AG20443 (cell line): ENCODE results near the gene NXPH4.
A peak's percentile ranks its signal among the peaks of the same experiment; 100 is the strongest.

Source experiments
- DNase-seq: peaks from one replicate; pipeline ENCODE4 v3.0.0; 2012; ENCODE audit warnings: low spot score, mixed read lengths

The NXPH4 gene

DNA sequence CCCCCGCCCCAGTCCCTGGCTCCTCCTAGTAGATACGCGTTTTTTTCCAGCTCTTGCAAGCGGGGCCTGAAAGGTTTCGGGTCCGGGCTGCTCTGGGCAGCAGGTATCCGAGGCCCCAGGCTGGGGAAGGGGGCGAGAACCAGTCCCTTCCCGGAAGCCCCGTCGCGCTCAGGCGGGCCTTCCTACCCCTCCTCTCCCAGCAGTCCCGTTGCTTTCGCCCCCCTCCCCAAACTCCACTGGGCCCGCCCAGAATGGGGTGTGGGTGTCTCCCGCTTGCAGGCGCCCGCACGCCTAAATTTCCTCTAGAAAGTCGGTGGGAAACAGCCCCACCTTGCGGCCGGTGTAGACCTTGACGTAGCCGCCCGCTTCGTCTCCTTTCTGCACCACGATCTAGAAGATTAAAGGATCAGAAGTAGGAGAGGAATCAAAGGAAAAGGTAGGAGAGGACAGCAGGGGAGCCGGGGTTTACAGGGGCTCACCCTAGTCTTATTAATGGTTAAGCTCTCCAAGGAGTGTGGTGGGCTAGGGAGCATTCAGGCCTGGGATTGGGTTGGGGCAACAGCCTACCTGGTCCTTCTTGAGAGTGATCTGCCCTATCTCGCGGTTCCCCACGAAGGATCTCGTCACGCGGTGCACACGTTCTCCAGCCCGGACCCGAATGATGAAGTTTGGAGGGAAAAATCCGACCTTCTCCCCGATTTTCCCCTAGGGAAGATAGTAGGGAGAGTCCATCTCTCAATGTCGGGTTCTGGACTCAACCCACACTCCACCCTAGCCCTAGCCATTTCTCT, 27.1 kb downstream of the NXPH4 start:
- DNase-seq: peak; percentile 85

DNA sequence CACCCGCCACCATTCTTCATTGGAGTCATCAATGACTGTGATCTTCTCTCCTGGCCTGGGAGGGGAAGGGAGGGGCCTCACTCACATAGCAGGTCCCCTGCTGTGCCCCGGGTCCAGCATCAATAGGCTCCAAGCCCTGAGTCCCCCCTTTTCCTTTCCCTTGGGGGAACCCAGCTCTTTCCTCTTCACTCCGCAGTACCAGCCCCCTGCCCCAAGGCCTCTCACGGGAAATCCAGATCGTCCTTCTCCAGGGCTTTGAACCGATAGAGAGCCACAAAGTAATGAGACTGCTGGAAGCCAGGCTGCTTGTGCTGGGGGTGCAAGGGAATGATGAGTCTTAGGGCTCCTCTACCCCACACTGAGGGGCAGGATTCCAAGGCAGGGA, 27.7 kb downstream of the NXPH4 start:
- DNase-seq: no peak

DNA sequence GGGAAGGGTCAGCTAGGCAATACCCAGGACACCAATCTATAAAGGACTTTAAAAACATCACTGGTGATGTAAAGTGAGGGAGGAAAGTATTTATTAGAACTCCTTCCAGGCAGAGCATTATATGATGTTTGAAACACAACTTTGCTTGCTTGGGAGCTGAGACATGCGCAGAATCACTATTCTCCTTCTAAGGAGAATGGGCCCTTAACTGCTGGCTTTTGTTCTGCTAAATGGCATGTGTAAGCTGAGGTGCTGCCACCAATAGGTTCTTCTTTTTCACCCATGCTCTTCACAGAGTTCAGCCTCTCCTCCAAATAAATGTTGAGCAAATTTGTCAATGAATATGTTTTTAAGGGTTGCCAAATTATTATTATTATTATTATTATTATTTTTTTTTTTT, 30.4 kb downstream of the NXPH4 start:
- DNase-seq: no peak

DNA sequence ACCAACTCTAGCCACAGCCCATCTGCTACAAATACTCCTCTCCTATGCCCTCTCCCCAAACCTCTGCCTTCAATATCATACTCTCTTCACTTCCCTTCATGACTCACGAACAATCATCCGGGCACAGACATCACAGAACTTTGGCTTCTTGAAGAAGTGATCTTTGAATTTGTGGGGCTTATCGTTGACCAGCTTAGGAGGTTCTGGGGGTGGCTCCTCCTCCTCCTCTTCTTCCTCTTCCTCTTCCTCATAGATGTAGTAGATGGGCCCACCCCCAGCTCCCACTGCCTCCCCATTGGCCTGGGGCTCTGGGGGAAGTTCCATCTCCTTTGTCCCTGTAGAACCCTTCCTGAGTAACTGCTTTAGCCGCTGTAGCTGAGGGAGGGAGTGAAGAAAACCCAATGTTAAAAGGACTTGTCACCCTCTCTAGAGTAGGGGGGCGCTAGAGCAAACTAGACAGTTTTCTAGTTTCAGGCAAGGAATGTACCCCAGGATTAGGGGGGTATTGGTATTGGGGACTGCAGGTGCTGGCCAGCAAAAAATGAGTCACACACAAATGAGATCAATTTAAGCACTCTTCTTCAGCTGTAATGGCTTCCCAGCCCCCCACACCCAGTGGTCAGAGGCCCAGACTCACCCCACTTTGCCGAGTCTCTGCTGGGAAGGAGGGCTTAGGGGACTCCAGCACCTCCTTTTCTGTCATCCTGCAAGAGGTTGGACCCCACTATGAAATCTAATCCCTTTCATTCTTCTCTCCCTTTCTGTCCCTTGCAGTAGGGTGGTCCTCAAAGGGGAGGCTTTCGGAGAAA, 32.5 kb downstream of the NXPH4 start:
- no peak for DNase-seq

DNA sequence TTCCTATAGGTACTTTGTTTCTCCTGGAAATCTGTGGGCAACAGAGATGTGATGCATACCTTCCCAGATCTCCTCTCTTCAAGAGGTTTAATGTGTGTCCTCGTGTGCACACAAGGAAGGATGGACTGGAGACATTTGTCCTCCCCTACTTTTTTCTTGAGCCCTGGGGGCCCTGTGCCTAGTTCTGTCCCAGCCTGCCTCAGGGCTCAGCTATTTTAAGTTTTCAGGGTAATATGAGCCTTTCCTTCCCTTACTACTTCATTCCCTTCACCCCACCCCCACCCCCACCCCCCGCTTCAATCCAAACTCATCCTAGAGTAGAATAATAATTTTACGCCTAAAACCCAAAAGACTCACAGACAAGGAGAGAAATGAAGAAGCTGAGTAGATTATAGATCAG, 33.9 kb downstream of the NXPH4 start:
- no peak for DNase-seq

DNA sequence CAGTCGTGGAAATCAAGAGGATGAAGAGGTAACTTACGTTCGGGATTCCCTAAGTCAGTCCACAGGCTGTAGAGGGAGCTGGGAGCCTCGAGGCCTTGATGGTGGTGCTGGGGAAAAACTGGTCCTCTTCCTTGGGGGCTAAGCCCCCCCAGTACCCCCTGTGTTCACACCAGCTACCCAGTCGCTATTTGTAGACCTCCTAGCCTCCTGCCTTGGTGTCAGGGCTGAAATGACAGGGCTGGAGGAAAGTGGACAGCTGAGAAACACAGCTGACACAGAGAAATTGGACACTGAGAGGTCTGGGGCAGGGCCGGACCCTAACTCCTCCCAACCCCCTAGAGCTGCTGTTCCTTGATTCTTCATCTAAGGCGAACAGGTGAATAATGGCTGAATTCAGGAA, 34.4 kb downstream of the NXPH4 start, which contains the start of gene STAC3:
Gene STAC3, minus strand, starts transcription at position 232 of the 400 bp plus-strand sequence. CDS start 1,551 bp downstream, outside the sequence.
- DNase-seq: no peak

DNA sequence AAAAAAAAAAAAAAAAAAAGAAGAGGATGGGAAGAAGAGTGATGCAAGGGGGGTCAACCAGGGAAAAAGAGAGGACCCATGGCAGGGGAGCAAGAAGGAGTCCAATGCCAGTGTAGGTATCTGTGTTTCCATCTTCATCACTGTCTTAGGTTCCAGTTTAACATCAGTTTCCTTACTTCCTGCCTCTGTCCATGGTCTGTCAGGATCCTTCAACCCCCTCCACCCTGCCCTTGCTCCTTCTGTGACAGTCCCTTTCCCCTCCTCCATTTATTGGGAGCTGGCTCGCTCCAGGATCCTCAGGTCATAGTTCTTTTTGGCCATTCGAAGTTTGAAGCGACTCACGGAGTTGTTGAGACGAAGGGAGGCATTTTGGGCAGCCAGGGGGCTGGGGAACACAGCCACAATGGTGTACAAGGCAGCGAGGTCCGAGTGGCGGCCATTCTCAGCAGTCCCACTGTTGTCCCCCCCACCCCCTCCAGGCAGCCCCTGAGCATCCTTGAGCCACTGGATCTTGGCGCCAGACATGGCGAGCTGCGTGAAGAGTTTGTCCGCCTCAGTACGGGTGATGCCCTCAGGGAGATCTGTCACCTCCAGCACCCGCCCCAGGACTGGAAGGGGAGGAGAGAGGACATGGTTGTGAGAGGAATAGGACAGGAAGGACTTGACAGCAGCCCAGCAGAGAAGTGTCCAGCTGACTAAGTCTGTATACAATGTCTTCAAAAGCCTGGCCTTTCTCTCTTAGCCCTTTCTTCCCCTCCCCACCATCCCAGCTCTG, 38.1 kb downstream of the NXPH4 start:
- no peak for DNase-seq

DNA sequence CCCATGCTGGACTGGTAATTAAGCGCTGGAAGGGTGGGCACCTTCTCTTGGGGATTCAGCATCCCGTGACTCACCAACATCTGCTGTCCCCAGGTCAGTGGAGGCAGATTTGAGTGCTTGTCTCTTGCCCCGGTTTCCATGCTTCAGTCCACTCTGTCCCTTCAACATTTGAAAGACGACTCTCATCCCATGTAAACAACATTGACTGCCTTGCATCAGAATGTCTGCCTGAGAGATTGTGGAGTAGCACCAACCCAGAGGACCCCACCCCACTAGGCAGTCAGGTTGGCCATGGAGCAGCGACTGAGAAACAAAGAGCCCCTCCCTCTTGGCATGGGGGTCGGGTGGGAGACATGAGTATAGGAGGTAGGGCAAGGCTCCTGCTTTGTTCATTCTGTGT, 39.3 kb downstream of the NXPH4 start:
- DNase-seq: no peak

DNA sequence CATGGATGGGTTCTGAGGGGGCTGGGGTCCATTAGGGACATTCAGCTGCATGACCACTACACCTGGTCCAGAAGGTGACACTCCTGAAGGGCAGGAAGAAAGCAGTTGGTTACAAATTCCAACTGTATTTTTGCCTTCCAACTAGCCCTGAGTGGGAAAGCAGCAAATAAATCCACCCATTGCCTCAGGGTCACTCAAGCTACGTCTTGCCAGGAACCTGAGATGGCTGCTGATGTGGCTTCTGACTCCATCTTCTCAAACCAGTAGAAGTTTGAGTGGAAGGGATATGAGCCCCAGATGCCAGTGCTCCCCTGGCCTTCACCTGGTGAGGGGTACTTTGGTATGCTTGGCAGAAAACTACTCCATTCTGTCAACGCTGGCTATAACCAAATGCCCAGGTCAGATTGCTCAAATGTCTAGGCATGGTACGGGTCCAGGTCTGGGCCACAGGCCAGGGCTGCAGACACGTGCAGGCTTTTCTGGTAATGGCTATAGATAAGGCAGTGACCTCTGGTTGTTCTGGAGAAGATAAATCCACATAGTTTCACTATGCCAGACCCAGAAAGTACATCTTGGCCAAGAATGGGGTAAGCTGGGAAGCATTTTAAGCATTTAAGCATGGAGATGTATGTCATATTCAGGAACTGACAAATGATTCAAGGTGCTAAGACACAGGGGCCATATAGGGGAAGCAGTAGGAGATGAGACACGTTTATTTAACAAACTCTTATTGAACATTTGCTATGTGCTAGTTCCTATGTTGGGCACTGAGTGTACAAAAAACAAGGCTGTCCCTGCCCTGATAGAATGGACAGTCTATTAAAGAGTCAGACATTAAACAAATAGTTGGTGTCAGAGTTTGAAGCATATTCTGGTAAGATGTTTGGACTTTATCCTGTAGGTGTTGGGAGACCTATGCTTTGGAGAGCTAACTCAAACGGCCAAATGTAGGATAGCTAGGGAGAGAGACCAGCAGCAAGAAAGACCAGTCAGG, 42.7 kb downstream of the NXPH4 start:
- DNase-seq: no peak

DNA sequence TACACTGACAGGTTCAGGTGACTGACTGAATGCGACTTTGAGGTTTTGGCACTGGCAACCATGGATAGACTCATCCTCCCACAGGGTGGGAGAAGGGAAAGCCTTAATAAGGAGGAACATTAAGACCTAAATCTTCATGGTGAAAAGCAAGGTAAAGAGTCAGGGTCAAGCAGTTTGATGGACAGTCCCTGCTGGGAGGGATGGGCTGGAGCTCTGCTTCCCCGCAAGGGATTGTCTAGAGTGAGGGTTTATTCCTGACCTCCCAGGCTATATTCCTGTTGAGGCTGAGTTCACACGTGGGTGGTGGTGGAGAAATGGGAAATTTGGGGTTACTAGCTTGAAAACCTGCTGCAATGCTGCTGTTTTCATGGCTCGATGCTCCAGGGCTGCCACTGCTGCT, 43.8 kb downstream of the NXPH4 start:
- no peak for DNase-seq

DNA sequence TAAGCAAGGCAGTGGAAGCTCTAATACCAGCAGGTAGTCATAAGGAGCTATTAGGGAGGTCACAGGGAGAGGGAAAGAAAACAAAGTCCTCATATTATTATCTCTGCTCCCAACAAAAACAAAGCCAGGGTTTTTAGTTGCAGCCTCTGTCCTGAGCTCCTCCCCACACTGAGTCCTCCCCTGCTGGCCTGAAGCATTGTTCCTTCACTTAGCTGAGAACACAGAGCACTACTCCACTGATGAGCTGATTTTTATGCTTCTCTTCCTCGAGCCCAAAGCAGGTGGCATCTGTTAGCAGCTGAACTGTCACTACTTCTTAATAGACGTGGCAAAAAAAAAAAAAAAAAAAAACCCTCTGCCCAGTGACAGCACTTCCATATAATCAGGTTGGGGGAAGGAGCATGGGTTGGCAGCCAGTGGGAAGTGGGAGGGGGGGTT, 44.9 kb downstream of the NXPH4 start:
- no peak for DNase-seq

DNA sequence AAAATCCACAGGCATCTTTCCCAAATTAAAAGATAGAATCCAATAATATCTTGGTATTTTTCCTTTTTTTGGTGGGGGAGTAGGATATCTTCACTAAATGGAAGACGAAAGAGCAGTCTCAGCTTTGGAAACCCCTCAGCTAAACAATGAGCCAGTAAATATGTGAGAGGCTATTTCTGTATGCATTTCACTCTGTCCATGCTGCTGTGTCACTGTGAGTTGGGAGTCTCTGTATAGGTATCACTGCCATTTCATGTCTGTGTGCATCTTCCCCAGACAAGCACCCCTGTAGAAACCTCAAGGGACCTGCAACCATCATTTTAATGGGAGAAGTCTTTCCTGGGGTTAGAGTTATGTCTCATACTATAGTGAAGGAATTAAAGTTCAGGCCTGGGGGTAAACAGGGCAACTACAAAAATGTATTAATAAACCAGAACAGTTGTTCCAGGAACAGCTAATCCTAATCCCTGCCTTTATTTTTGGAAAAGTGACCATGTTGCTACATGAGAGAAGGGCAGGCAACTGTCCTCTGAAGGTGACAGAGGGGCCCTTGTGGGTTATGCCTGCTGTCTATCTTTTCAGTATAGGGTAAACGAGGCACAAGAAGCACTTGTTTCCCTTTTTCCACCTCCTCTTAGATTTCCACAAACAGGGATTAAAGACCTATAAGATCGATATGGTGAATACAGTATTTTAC, 45.7 kb downstream of the NXPH4 start:
- DNase-seq: no peak

DNA sequence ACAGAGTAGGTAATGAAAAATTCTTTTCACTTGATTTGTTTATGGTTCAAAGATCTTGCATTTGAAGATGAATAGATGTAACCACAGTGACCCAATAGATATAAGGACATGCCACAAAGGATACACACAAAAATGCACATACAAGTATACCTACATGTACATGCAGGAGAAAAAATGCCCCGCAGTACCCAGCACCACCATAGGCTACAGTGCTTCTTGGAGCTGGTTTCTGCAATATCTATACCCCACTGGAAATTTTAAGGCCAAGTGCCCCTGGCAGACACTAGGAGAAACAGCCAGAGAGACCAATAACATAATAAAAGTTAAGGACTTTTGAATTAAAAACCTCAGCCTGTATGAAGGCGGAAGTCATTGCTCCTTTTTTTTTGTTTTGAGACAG, 46.5 kb downstream of the NXPH4 start:
- DNase-seq: no peak

DNA sequence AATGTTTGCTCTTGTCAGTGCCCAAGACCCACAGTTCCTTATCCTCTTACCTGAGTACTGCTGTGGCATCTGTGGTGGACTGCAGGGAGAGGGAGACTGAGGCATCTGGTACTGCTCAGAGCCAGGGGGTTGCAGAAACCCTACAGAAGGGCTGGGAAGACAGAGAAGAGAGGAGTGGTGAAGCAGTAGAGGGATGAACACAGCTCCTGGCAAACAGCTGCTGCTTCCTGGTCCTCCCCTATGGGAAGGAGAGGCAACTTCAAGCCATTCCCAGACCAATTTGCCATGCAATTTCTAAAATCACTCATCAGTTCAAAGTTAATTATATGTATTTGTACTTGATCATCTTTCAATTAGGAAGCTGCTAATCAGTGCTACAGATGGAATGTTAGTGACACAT, 50.1 kb downstream of the NXPH4 start:
- DNase-seq: no peak

DNA sequence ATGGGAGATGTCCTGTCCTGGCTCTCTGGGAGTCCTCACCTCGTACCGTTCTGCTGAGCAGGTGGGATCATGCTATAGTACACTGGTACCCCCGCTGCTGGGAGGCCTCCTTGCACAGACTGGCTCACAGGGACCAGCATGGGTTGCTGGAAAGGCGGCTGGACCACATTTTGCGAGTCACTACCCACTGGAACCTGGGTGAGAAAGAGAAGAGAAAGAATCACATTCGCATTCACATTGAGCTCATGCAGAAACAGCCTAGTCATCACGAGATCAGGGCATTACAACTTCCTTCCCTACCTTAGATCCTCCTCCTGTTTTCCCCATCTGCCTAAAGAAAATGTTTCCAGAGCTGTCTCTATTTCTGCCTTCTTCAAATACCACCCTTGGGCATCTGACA, 51.7 kb downstream of the NXPH4 start:
- DNase-seq: no peak

DNA sequence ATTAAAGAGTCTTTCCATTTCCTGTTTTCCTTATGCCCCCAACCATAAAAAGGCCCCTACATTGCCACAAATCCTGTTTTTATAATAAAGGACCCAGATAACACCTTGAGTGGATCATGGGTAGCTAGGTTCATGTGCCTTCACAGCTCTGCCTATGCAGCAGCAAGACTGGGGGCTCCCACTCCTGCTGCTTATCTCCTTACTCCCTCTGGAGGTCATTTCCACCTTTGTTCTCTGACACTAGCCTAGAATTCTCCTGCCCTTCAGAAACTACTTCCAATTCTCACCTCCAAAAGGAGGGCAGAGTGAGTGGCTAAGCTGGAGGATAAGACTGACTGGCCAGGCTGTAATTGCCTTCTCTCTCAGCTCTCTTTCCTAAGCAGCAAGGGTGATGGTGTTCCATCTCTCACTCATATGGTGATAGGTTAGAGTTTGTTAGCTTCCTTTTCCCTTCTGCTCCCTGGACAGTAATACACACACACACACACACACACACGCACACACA, 54.4 kb downstream of the NXPH4 start:
- no peak for DNase-seq

DNA sequence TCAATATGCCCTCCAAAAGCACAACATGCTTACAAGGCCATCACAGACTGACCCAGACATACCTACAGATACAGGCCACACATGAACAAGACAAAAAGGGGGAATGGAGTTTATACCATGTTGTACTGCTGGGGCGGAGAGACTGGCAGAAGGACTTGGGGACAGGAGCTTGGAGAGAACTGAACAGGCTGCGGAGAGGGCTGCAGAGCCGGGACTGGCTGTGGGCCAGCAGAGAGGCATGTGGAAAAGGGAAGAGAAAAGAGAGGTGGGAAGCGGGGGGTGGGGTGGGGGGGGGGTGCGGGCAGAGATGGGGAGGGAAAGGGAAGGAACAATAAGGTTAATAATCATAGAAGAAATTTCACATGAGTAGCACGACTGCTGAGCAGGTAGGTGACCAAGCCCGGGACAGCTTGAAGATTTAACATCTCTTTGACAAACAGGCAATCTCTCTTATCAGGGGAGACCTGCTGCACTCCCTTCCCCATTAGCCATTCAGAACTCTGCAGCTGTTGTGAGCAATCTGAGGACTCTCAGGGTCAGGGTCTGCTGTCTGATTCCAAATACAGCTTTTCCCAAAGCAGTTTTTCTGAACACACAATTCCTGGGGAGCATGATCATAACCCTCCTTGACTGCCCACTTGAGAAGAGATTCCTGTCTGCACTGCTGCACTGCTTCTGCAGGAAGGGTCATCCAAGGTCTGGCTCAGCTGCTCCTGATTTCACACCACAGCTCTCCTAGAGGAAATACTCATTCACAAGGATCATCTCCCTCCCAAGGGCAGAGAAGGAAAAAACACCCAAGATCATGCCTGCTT, 56.0 kb downstream of the NXPH4 start:
- DNase-seq: peak; percentile 38

DNA sequence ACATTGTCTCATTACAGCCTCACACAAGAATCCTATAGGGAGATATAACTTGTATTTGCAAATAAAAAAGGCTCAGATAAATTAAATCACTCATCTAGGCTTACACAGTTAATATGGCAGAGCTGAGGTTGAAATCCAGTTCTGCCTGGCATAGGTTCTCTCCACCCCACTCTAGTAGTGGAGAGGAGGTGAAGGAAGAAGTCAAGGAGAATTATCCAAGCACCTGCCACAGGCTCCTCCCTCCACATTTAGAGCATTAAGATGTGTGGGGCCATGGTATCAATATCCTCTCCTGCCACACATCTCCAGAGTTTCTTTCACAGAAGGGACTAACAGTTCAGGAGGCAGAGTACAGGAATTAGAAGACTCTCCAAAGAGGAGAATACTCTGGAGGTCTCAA, 56.9 kb downstream of the NXPH4 start:
- no peak for DNase-seq
